Thymus (tissue), 11 donors: ENCODE results near the gene SORL1-AS1.

Experiments used
- DNase-seq, 9 donors: peaks; one replicate each; pipeline ENCODE4 v3.0.0-alpha.2; 2013; ENCODE audit warnings: low spot score in 9 of 9, low read depth in 6 of 9, missing footprints in 1 of 9
- H3K27ac ChIP-seq, 2 donors: one replicate each; pipeline ENCODE4 v1.5.1; 2013; ENCODE audit warnings: control low read depth in 1 of 2, low read depth in 1 of 2, low read length in 1 of 2, mild to moderate bottlenecking in 1 of 2, moderate library complexity in 1 of 2
- H3K27me3 ChIP-seq, 2 donors: one replicate each; pipeline ENCODE4 v1.5.1; 2013; ENCODE audit warnings: low read length in 1 of 2; ENCODE audit not compliant: control insufficient read depth in 2 of 2, insufficient read depth in 1 of 2
- H3K36me3 ChIP-seq, 2 donors: one replicate each; pipeline ENCODE4 v1.5.1; 2013; ENCODE audit warnings: low read length in 1 of 2, mild to moderate bottlenecking in 1 of 2, moderate library complexity in 1 of 2; ENCODE audit not compliant: control insufficient read depth in 2 of 2, insufficient read depth in 2 of 2
- H3K4me1 ChIP-seq, 2 donors: one replicate each; pipeline ENCODE4 v1.5.1; 2013; ENCODE audit warnings: low read length in 2 of 2; ENCODE audit not compliant: control insufficient read depth in 2 of 2, insufficient read depth in 2 of 2
- H3K4me3 ChIP-seq, 2 donors: one replicate each; pipeline ENCODE4 v1.5.1; 2013; ENCODE audit warnings: low read length in 2 of 2, control low read depth in 1 of 2, mild to moderate bottlenecking in 1 of 2
- H3K9me3 ChIP-seq, 2 donors: one replicate each; pipeline ENCODE4 v1.5.1; 2013; ENCODE audit warnings: low read length in 1 of 2, mild to moderate bottlenecking in 1 of 2; ENCODE audit not compliant: control insufficient read depth in 2 of 2, insufficient read depth in 1 of 2
- WGBS: extraction: QIAGEN DNeasy Blood & Tissue Kit; methylation state at CpG from one replicate; pipeline ENCODE4 v1.1.7; 2013; 5-methylcytosine and 5-hydroxymethylcytosine counted together
- donor health status: healthy.

SORL1-AS1 gene

GRCh38 chr11:121466063-121466794 is 13.5 kb upstream of the SORL1-AS1 start:
- Histone ChIP-seq H3K4me3 (no peak overlapping the region), H3K27me3 (no peaks in the 10 kb centered on the region), H3K9me3 (no peaks in the 10 kb centered on the region), H3K27ac (peak overlapping the region; percentile 66 to 67), H3K4me1 (peaks cover 35 to 57% of the 10 kb centered on the region in 2 donors), H3K36me3 (peaks cover 8 to 17% of the 10 kb centered on the region in 2 donors)
- 45% methylated on average over 8 of the region's 8 CpGs for WGBS
- no peak for DNase-seq

- Histone ChIP-seq H3K9me3 (no peaks in the 10 kb centered on the region), H3K27ac (peak overlapping the region in 1 of 2 donors; percentile 67), H3K4me1 (peaks cover 35 to 63% of the 10 kb centered on the region in 2 donors), H3K4me3 (no peak overlapping the region), H3K36me3 (peaks cover 3 to 12% of the 10 kb centered on the region in 2 donors), H3K27me3 (no peaks in the 10 kb centered on the region)
- WGBS: 76% methylated on average over 8 of the region's 8 CpGs
- DNase-seq: no peak
Measured at GRCh38 chr11:121465709-121466062, 12.9 kb upstream of the SORL1-AS1 start.

GRCh38 chr11:121464352-121464946 is 11.7 kb upstream of the SORL1-AS1 start:
- Histone ChIP-seq H3K4me1 (peaks cover 31 to 62% of the 10 kb centered on the region in 2 donors), H3K4me3 (no peak overlapping the region), H3K9me3 (no peaks in the 10 kb centered on the region), H3K27me3 (no peaks in the 10 kb centered on the region), H3K36me3 (no peaks in the 10 kb centered on the region), H3K27ac (peak overlapping the region; percentile 9 to 49)
- DNase-seq: no peak
- WGBS: 33% methylated on average over 11 of the region's 11 CpGs

GRCh38 chr11:121463689-121464335 is 11.0 kb upstream of the SORL1-AS1 start:
- Histone ChIP-seq H3K36me3 (no peaks in the 10 kb centered on the region), H3K4me3 (no peak overlapping the region), H3K27me3 (no peaks in the 10 kb centered on the region), H3K4me1 (peaks cover 29 to 64% of the 10 kb centered on the region in 2 donors), H3K9me3 (no peaks in the 10 kb centered on the region), H3K27ac (peak overlapping the region in 1 of 2 donors; percentile 49)
- DNase-seq: no peak
- 95% methylated on average over 6 of the region's 6 CpGs for WGBS

- H3K4me3 ChIP-seq: no peak overlapping the region
- no peaks in the 10 kb centered on the region for H3K27me3 ChIP-seq
- 95% methylated on average over 7 of the region's 7 CpGs for WGBS
- H3K36me3 ChIP-seq: no peaks in the 10 kb centered on the region
- H3K4me1 ChIP-seq: peaks cover 15 to 45% of the 10 kb centered on the region in 2 donors
- no peak overlapping the region for H3K27ac ChIP-seq
- DNase-seq: no peak
- H3K9me3 ChIP-seq: no peaks in the 10 kb centered on the region
Measured at GRCh38 chr11:121461843-121462242, 9.1 kb upstream of the SORL1-AS1 start.

DNA sequence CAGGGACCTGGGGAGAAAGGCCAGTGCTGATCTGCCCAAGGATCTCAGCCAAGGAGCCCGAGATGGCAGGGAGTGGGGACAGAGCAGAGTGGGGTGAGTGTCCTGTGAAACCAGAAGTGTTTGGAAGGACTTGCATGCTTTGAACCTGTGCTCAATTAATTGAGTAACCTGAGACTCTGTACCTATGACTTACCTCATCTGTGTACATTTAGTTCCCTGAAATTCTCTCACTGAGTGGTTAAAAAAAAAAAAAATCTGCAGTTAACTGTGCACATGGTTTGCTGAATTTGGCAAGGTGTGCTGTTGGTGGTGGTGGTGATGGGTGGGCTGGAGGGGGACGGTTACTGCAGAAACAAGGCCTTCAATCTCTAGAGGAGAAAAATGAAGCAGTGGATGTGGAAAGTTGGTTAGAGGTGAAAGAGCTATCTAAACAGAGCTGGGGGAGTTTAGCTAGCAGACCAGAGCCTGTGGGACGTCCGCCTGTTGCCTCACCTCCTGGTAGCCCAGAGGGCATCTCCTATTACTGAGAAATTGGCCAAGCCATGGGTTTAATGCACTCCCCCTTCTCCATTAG is 8.3 kb upstream of the SORL1-AS1 start:
- no peak for DNase-seq
- 91% methylated on average over 4 of the region's 4 CpGs for WGBS
- no peaks in the 10 kb centered on the region for H3K36me3 ChIP-seq
- peak overlapping the region in 1 of 2 donors; percentile 42 for H3K27ac ChIP-seq
- no peaks in the 10 kb centered on the region for H3K27me3 ChIP-seq
- no peak overlapping the region for H3K4me3 ChIP-seq
- H3K9me3 ChIP-seq: no peaks in the 10 kb centered on the region
- H3K4me1 ChIP-seq: peaks cover 9 to 37% of the 10 kb centered on the region in 2 donors

DNA sequence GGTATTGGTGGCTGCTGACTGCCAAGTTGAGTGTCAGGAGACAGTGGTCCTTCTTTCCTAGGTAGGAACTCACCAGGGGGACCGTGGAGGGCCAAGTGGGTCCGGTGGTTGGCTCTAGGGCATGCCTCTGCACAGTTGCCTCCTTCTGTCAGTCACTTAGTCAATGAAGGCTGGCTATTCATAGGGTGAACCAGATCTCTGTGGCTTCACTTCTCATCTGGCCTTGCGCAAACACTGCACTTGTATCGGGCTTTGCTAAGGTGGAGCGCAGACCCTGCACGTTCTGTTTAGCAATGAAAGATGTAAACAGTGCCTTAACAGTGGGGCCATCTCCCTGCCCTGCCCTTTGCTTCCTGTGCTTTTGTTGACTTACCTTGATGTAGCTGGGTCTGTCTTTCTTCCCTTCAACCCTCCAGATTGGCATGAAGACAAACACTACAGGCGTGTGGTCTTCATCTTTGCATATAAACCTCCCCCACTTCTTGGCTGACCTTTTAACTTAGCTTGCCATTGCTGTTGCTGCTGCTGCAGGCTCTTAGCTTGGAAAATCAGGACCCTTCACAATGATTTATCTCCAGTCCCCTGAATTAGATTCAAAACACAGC is 6.7 kb upstream of the SORL1-AS1 start:
- DNase-seq: peak in 1 of 9 donors; percentile 56
- WGBS: 89% methylated on average over 7 of the region's 7 CpGs
- H3K27me3 ChIP-seq: no peaks in the 10 kb centered on the region
- no peak overlapping the region for H3K4me3 ChIP-seq
- H3K27ac ChIP-seq: peak overlapping the region in 1 of 2 donors; percentile 43
- peaks cover 3 to 33% of the 10 kb centered on the region in 2 donors for H3K4me1 ChIP-seq
- H3K9me3 ChIP-seq: no peaks in the 10 kb centered on the region
- no peaks in the 10 kb centered on the region for H3K36me3 ChIP-seq

DNA sequence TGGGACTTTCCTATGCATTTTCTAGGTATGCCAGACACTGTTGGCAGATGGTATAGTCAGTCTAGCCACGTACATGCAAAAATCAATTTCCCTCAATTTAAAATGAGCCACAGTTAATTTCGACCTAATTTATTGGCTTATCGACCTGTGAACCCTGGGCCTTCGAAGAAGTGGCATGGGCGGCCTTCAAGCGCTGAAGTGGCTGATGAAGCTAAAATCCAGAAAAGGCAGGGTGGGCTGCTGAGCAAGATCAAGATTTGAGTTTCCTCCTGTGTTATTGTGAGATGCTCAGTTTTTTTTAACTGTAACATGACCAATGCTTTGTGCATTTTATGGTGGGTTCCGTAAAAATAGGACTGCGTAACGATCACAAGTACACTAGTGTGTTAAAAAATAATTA is 5.8 kb upstream of the SORL1-AS1 start:
- Histone ChIP-seq H3K9me3 (no peaks in the 10 kb centered on the region), H3K27ac (no peak overlapping the region), H3K36me3 (no peaks in the 10 kb centered on the region), H3K4me3 (no peak overlapping the region), H3K4me1 (peaks cover 2 to 35% of the 10 kb centered on the region in 2 donors), H3K27me3 (no peaks in the 10 kb centered on the region)
- no peak for DNase-seq
- WGBS: 97% methylated on average over 9 of the region's 9 CpGs
